ENCODE data around the gene RORC. TPM values are rescaled to one million over a fixed set of nuclear protein-coding genes. Genes with fewer than 3 reads are reported as not detected.

RORC gene
- total RNA-seq, 1 donor from 2014 or later: not detected

- no peak overlapping the region for H3K27ac Mint-ChIP-seq (ENCODE audit: unreplicated experiment)
- H3K4me3 Mint-ChIP-seq (ENCODE audit: unreplicated experiment): no peak overlapping the region
- peaks cover 7% of the 10 kb centered on the region for H3K36me3 Mint-ChIP-seq (ENCODE audit: unreplicated experiment)
- H3K4me1 Mint-ChIP-seq (ENCODE audit: low read depth, unreplicated experiment): peaks cover 2% of the 10 kb centered on the region
- no peak for DNase-seq
- H3K27me3 Mint-ChIP-seq (ENCODE audit: unreplicated experiment): peaks cover 13% of the 10 kb centered on the region
- TF ChIP-seq, protein P1, sequence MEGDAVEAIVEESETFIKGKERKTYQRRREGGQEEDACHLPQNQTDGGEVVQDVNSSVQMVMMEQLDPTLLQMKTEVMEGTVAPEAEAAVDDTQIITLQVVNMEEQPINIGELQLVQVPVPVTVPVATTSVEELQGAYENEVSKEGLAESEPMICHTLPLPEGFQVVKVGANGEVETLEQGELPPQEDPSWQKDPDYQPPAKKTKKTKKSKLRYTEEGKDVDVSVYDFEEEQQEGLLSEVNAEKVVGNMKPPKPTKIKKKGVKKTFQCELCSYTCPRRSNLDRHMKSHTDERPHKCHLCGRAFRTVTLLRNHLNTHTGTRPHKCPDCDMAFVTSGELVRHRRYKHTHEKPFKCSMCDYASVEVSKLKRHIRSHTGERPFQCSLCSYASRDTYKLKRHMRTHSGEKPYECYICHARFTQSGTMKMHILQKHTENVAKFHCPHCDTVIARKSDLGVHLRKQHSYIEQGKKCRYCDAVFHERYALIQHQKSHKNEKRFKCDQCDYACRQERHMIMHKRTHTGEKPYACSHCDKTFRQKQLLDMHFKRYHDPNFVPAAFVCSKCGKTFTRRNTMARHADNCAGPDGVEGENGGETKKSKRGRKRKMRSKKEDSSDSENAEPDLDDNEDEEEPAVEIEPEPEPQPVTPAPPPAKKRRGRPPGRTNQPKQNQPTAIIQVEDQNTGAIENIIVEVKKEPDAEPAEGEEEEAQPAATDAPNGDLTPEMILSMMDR (IDR thresholded peaks at IDR 0.05; ENCODE audit: partially characterized antibody, unreplicated experiment): no peak
- peaks cover 2% of the 10 kb centered on the region for H3K9me3 Mint-ChIP-seq (ENCODE audit: unreplicated experiment)
Measured at GRCh38 chr1:151802372-151802771, 29.2 kb downstream of the RORC start.

GRCh38 chr1:151801846-151802245 lies 29.8 kb downstream of the RORC start:
- peaks cover 2% of the 10 kb centered on the region for H3K4me1 Mint-ChIP-seq (ENCODE audit: low read depth, unreplicated experiment)
- peaks cover 7% of the 10 kb centered on the region for H3K36me3 Mint-ChIP-seq (ENCODE audit: unreplicated experiment)
- no peak overlapping the region for H3K27ac Mint-ChIP-seq (ENCODE audit: unreplicated experiment)
- no peak overlapping the region for H3K4me3 Mint-ChIP-seq (ENCODE audit: unreplicated experiment)
- TF ChIP-seq, protein P1 (IDR thresholded peaks at IDR 0.05; ENCODE audit: partially characterized antibody, unreplicated experiment): no peak
- peaks cover 2% of the 10 kb centered on the region for H3K9me3 Mint-ChIP-seq (ENCODE audit: unreplicated experiment)
- peaks cover 13% of the 10 kb centered on the region for H3K27me3 Mint-ChIP-seq (ENCODE audit: unreplicated experiment)
- DNase-seq: no peak

DNA sequence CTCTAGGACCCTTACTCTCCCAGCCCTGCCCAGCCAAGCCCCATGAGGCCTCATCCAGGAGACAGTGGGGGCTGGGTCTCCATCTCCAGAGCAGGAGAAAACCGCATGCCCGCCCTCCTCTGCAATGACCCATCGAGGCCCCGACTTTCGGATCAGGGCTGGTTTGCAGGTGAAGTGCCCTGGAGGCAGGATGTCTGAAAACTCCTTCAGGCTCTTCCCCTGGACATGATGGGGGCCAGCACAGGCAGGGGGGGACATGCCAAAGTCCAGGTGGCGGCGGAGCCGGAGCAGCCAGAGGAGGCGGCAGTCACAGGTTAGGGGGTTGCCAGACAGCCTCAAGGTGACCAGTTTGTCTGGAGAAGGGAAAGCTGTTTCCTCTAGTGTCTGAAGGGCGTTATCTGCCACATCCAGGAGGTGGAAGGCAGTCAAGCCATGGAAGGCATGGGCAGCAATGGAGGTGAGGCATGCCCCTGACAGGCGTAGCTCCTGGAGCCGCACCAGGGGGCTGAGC lies 30.2 kb downstream of the RORC start:
- Mint-ChIP-seq H3K9me3 (ENCODE audit: unreplicated experiment) (peaks cover 2% of the 10 kb centered on the region), H3K4me1 (ENCODE audit: low read depth, unreplicated experiment) (peaks cover 2% of the 10 kb centered on the region), H3K27me3 (ENCODE audit: unreplicated experiment) (peaks cover 13% of the 10 kb centered on the region), H3K4me3 (ENCODE audit: unreplicated experiment) (no peak overlapping the region), H3K27ac (ENCODE audit: unreplicated experiment) (no peak overlapping the region), H3K36me3 (ENCODE audit: unreplicated experiment) (peaks cover 7% of the 10 kb centered on the region)
- TF ChIP-seq, protein P1 (IDR thresholded peaks at IDR 0.05; ENCODE audit: partially characterized antibody, unreplicated experiment): no peak
- no peak for DNase-seq

DNA sequence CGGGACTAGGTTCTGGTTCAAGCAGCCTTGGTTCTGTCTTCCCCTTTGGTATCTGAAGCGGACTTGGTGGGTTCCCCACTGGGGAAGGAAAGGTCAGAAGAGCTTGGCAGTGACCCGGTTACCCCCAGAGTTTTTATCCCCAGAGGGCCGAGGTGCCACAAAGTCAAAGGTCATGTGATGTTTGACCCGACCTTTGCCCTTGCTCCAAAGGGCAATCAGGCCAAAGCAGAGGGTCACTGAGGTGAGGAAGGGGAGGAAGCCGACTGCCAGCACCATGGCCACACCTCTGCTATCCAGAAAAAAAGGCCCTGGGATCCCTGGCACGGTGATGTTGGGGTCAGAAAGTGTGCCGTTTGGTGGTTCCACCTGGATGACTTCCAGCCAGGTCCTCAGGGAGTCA lies 30.8 kb downstream of the RORC start:
- TF ChIP-seq, protein P1 (IDR thresholded peaks at IDR 0.05; ENCODE audit: partially characterized antibody, unreplicated experiment): no peak
- Mint-ChIP-seq H3K4me1 (ENCODE audit: low read depth, unreplicated experiment) (peaks cover 2% of the 10 kb centered on the region), H3K4me3 (ENCODE audit: unreplicated experiment) (no peak overlapping the region), H3K27ac (ENCODE audit: unreplicated experiment) (no peak overlapping the region), H3K9me3 (ENCODE audit: unreplicated experiment) (peaks cover 2% of the 10 kb centered on the region), H3K27me3 (ENCODE audit: unreplicated experiment) (peaks cover 13% of the 10 kb centered on the region), H3K36me3 (ENCODE audit: unreplicated experiment) (peaks cover 7% of the 10 kb centered on the region)
- no peak for DNase-seq

GRCh38 chr1:151799179-151800022 lies 32.2 kb downstream of the RORC start:
- peak overlapping the region; percentile 20 for H3K4me3 Mint-ChIP-seq (ENCODE audit: unreplicated experiment)
- H3K4me1 Mint-ChIP-seq (ENCODE audit: low read depth, unreplicated experiment): peaks cover 2% of the 10 kb centered on the region
- no peak overlapping the region for H3K27ac Mint-ChIP-seq (ENCODE audit: unreplicated experiment)
- DNase-seq: no peak
- peaks cover 7% of the 10 kb centered on the region for H3K36me3 Mint-ChIP-seq (ENCODE audit: unreplicated experiment)
- H3K9me3 Mint-ChIP-seq (ENCODE audit: unreplicated experiment): peaks cover 2% of the 10 kb centered on the region
- H3K27me3 Mint-ChIP-seq (ENCODE audit: unreplicated experiment): peaks cover 11% of the 10 kb centered on the region
- TF ChIP-seq, protein P1 (IDR thresholded peaks at IDR 0.05; ENCODE audit: partially characterized antibody, unreplicated experiment): no peak
